Hepatocyte (in vitro differentiated cells): Measurements from ENCODE around the gene CMIP. TPM values are rescaled to one million over a fixed set of nuclear protein-coding genes. Genes with fewer than 3 reads are reported as not detected.

Source experiments
- DNase-seq: peaks from one replicate; pipeline ENCODE4 v3.0.0-alpha.2; 2016; ENCODE audit warnings: low spot score
- H2AFZ ChIP-seq: fragments of 200-600 bp; sonication (generic); 2 replicates; pipeline ENCODE4 v1.6.0; 2016; ENCODE audit warnings: antibody characterized with exemption, mild to moderate bottlenecking
- H3K27ac ChIP-seq: fragments of 200-600 bp; sonication (generic); 2 replicates; pipeline ENCODE4 v1.5.1; 2016; ENCODE audit warnings: mild to moderate bottlenecking
- H3K27me3 ChIP-seq: fragments of 200-600 bp; sonication (generic); 2 replicates; pipeline ENCODE4 v1.6.1; 2016
- H3K36me3 ChIP-seq: fragments of 200-600 bp; sonication (generic); replicated peaks from 2 replicates; pipeline ENCODE4 v1.5.1; 2016; ENCODE audit warnings: low read depth; ENCODE audit not compliant: insufficient read depth
- H3K4me1 ChIP-seq: fragments of 200-600 bp; sonication (generic); 2 replicates; pipeline ENCODE4 v1.5.1; 2016; ENCODE audit warnings: mild to moderate bottlenecking, moderate library complexity; ENCODE audit not compliant: insufficient read depth
- H3K4me2 ChIP-seq: fragments of 200-600 bp; sonication (generic); 2 replicates; pipeline ENCODE4 v1.6.0; 2016
- H3K4me3 ChIP-seq: fragments of 200-600 bp; sonication (generic); 2 replicates; pipeline ENCODE4 v1.5.1; 2016; ENCODE audit warnings: mild to moderate bottlenecking
- H3K79me2 ChIP-seq: fragments of 200-600 bp; sonication (generic); 2 replicates; pipeline ENCODE4 v1.6.0; 2017; ENCODE audit warnings: mild to moderate bottlenecking
- H3K9me2 ChIP-seq: fragments of 200-600 bp; sonication (generic); replicated peaks from 2 replicates; pipeline ENCODE4 v1.6.0; 2017; ENCODE audit warnings: mild to moderate bottlenecking; ENCODE audit not compliant: insufficient read depth
- H3K9me3 ChIP-seq: fragments of 200-600 bp; sonication (generic); 2 replicates; pipeline ENCODE4 v1.5.1; 2016; ENCODE audit warnings: low read depth, mild to moderate bottlenecking
- H4K20me1 ChIP-seq: fragments of 200-600 bp; sonication (generic); 2 replicates; pipeline ENCODE4 v1.6.0; 2016; ENCODE audit warnings: mild to moderate bottlenecking; ENCODE audit not compliant: insufficient read depth, poor library complexity, severe bottlenecking
- EZH2 ChIP-seq: fragments of 200-600 bp; sonication (generic); IDR thresholded peaks from 2 replicates; pipeline ENCODE4 v1.6.1; 2016; ENCODE audit warnings: antibody characterized with exemption, mild to moderate bottlenecking, borderline replicate concordance
- EZH2phosphoT487 ChIP-seq: fragments of 200-600 bp; sonication (generic); IDR thresholded peaks from one replicate; pipeline ENCODE4 v1.6.1; 2018; ENCODE audit warnings: antibody characterized with exemption, mild to moderate bottlenecking, low read depth, moderate library complexity; ENCODE audit not compliant: unreplicated experiment, severe bottlenecking
- WGBS: methylation state at CpG from one replicate; pipeline ENCODE4 v1.1.6; 2016; ENCODE audit warnings: low lambda C conversion rate; ENCODE audit errors: missing lambda C conversion rate; 5-methylcytosine and 5-hydroxymethylcytosine counted together
- polyA plus RNA-seq: library from polyadenylated mRNA; unstranded; fragments of >200 nt; fragmentation: Nextera tagmentation; extraction: Ambion mirVana; gene quantifications from 2 replicates; pipeline ENCODE4 v1.2.1, GENCODE V29; 2016
- total RNA-seq: library from RNA; depleted of rRNA; stranded (reverse); fragments of >200 nt; gene quantifications from 2 replicates; pipeline ENCODE4 v1.2.3, GENCODE V29; 2014
- TF ChIP-seq, protein P1 (sequence below): fragments of 200-600 bp; sonication (generic); IDR thresholded peaks from 2 replicates; pipeline ENCODE4 v1.5.1; 2016; ENCODE audit warnings: antibody characterized with exemption, mild to moderate bottlenecking; ENCODE audit not compliant: poor library complexity

The CMIP gene
- total and polyA plus RNA-seq, 2 experiments from 2014 or later, result 5.8 to 17.8 TPM

DNA sequence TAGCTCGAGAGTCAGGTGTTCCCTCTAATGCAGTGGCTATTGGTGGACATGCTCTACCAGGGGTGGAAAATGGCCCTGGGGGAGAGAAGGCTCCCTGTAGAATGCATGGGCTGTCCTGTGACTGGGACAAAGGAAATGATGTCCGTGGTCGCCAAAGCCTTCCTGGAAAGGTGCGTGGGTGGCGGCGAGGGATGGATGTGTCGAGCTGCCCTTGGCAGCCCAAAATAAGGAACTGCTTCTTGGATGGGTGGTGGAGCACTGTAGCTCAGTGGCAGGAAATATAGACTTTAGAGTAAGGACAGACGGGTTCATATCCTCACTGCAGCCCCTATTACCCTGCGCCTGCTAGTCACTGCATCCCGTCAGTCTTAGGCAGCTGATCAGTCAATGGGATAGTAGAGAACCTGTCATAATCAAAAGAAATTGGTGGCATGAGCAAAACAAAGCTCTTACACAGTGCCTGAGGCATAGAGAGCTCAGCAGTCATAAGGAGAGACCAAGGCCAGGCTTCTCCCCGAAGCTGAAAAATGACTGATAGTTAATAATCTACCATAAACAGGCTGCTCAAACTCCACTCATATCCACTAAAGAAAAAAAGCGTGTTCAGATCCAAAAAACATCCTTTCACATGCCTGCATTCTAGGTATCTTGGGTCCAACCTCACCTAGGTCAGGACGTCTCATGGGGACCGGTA is 211.0 kb downstream of the CMIP start:
- Histone ChIP-seq H3K36me3 (no peaks in the 10 kb centered on the region), H3K27me3 (no peaks in the 10 kb centered on the region), H2AFZ (no peak overlapping the region), H4K20me1 (no peaks in the 10 kb centered on the region), H3K9me2 (no peaks in the 10 kb centered on the region), H3K4me3 (no peak overlapping the region), H3K4me1 (peaks cover 18% of the 10 kb centered on the region), H3K9me3 (no peaks in the 10 kb centered on the region), H3K27ac (no peak overlapping the region), H3K79me2 (peaks cover 4% of the 10 kb centered on the region), H3K4me2 (no peak overlapping the region)
- no peak for DNase-seq
- TF ChIP-seq EZH2 (no peak), EZH2phosphoT487 (no peak)
- TF ChIP-seq, protein P1, sequence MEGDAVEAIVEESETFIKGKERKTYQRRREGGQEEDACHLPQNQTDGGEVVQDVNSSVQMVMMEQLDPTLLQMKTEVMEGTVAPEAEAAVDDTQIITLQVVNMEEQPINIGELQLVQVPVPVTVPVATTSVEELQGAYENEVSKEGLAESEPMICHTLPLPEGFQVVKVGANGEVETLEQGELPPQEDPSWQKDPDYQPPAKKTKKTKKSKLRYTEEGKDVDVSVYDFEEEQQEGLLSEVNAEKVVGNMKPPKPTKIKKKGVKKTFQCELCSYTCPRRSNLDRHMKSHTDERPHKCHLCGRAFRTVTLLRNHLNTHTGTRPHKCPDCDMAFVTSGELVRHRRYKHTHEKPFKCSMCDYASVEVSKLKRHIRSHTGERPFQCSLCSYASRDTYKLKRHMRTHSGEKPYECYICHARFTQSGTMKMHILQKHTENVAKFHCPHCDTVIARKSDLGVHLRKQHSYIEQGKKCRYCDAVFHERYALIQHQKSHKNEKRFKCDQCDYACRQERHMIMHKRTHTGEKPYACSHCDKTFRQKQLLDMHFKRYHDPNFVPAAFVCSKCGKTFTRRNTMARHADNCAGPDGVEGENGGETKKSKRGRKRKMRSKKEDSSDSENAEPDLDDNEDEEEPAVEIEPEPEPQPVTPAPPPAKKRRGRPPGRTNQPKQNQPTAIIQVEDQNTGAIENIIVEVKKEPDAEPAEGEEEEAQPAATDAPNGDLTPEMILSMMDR, result no peak
- 94% methylated on average over 14 of the region's 14 CpGs for WGBS

DNA sequence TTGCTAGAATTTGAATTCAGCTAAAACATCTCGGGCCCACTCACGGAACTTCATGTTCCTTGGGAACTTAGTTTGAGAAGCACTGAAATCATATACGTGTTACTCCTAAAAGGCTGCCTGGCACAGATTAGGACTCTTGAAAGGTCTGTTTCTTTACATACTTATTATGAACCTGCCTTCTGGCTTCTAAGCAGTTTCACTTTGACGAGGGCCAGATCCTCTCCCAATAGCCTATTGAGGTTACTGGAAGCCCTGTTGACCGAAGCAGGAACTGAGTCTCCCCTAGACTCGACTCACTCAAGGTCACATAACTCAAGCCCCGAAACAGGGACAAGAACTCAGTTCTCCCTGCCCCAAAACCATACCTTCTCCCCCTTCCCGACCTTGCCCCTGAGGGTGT is 212.6 kb downstream of the CMIP start:
- H3K27me3 ChIP-seq, result no peaks in the 10 kb centered on the region
- H3K4me3 ChIP-seq, result no peak overlapping the region
- 71% methylated on average over 8 of the region's 8 CpGs for WGBS
- no peaks in the 10 kb centered on the region for H3K36me3 ChIP-seq
- no peak overlapping the region for H3K4me2 ChIP-seq
- TF ChIP-seq, protein P1, result no peak
- TF ChIP-seq EZH2phosphoT487, result no peak
- TF ChIP-seq EZH2, result no peak
- peaks cover 3% of the 10 kb centered on the region for H3K79me2 ChIP-seq
- no peaks in the 10 kb centered on the region for H3K9me3 ChIP-seq
- H3K27ac ChIP-seq, result no peak overlapping the region
- H4K20me1 ChIP-seq, result no peaks in the 10 kb centered on the region
- peaks cover 7% of the 10 kb centered on the region for H3K4me1 ChIP-seq
- H2AFZ ChIP-seq, result no peak overlapping the region
- no peaks in the 10 kb centered on the region for H3K9me2 ChIP-seq
- no peak for DNase-seq

DNA sequence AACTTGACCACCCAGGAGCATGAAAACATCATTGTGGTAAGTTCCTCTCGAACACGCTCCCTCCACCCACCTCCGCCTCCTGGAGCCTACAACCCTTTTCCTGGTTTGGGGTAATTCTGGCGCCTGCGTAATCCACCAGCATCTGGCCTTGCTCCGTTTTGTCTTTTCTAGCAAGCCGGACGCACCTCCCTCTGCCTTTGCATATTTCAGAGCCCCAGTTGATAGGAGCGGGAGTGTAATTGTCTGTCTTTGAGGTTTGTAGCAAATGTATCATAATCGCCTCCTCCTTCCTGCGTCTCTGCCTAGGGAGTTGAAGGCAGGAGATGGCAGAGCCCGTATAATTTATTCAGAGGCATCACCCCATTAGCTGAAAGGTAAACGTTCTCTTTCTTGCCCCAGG is 213.2 kb downstream of the CMIP start:
- H3K9me3 ChIP-seq, result no peaks in the 10 kb centered on the region
- no peak overlapping the region for H3K27ac ChIP-seq
- WGBS, result 85% methylated on average over 13 of the region's 13 CpGs
- no peak for TF ChIP-seq EZH2
- TF ChIP-seq, protein P1, result no peak
- TF ChIP-seq EZH2phosphoT487, result no peak
- no peaks in the 10 kb centered on the region for H4K20me1 ChIP-seq
- H3K9me2 ChIP-seq, result no peaks in the 10 kb centered on the region
- peaks cover 6% of the 10 kb centered on the region for H3K4me1 ChIP-seq
- DNase-seq, result no peak
- no peaks in the 10 kb centered on the region for H3K36me3 ChIP-seq
- H3K4me2 ChIP-seq, result no peak overlapping the region
- peaks cover 3% of the 10 kb centered on the region for H3K79me2 ChIP-seq
- H3K4me3 ChIP-seq, result no peak overlapping the region
- no peaks in the 10 kb centered on the region for H3K27me3 ChIP-seq
- H2AFZ ChIP-seq, result no peak overlapping the region
